ENCODE measurements around the gene C11orf65.

- no peak for TF ChIP-seq CTCF (conservative IDR thresholded peaks at IDR 0.05; ENCODE audit: low read depth, low read length)
- no peak for TF ChIP-seq EZH2 (IDR thresholded peaks at IDR 0.05; ENCODE audit: low read length, unreplicated experiment)
- TF ChIP-seq EZH2phosphoT487 (IDR thresholded peaks at IDR 0.05; ENCODE audit: borderline replicate concordance, low read length) = no peak
Measured at GRCh38 chr11:108483163-108483562, 15.8 kb upstream of the C11orf65 start.

Measured in PC-3 (cell line).